HEK293 (cell line): ENCODE measurements around the gene BIRC5.
A peak's percentile ranks its signal among the peaks of the same experiment; 100 is the strongest.

Source experiments
- CTCF ChIA-PET: fragments of 350-600 bp; formaldehyde crosslinking; extraction: SDS; loops from one replicate; lab custom pipeline; 2021; ENCODE audit warnings: antibody characterized with exemption; lab: Yijun Ruan, JAX
- POLR2A ChIA-PET: fragments of 300-600 bp; formaldehyde crosslinking; extraction: SDS; loops from one replicate; lab custom pipeline; 2020; ENCODE audit warnings: antibody characterized with exemption, inconsistent platforms; lab: Yijun Ruan, JAX
- H3K27ac ChIP-seq: fragments of 200-500 bp; sonication (Bioruptor generic); 2 replicates; pipeline ENCODE4 v1.5.1; 2014; ENCODE audit warnings: low read depth, low read length, control low read depth, inconsistent platforms; ENCODE audit errors: extremely low read depth
- H3K36me3 ChIP-seq, 2 experiments: fragments of 200-500 bp in 1 of 2; sonication (Bioruptor generic) in 1 of 2; 1 replicate in 1 of 2; 2 replicates in 1 of 2; pipeline ENCODE4 v1.5.1; 2014 to 2017; ENCODE audit warnings: inconsistent platforms in 2 of 2, low read length in 2 of 2; ENCODE audit not compliant: control insufficient read depth in 2 of 2, insufficient read depth in 1 of 2
- H3K4me1 ChIP-seq: fragments of 200-500 bp; sonication (Bioruptor generic); 2 replicates; pipeline ENCODE4 v1.5.1; 2014; ENCODE audit warnings: mild to moderate bottlenecking, low read length, inconsistent platforms; ENCODE audit not compliant: control insufficient read depth, insufficient read depth
- H3K4me3 ChIP-seq: 2 replicates; pipeline ENCODE4 v1.5.1; 2011; ENCODE audit warnings: low read depth, mild to moderate bottlenecking, control low read depth, low read length, moderate library complexity
- H3K9me3 ChIP-seq: fragments of 200-500 bp; sonication (Bioruptor generic); 2 replicates; pipeline ENCODE4 v1.5.1; 2014; ENCODE audit warnings: low read depth, low read length, inconsistent platforms; ENCODE audit not compliant: control insufficient read depth, insufficient read depth
- MYNN ChIP-seq: fragments of 450-650 bp; formaldehyde crosslinking; IDR thresholded peaks from 2 replicates; pipeline ENCODE4 v1.5.1; 2016; ENCODE audit warnings: missing biosample characterization, missing genetic modification characterization, borderline replicate concordance
- OVOL3 ChIP-seq: fragments of 450-650 bp; formaldehyde crosslinking; IDR thresholded peaks from 2 replicates; pipeline ENCODE4 v1.5.1; 2016; ENCODE audit warnings: missing biosample characterization, missing genetic modification characterization
- SCRT2 ChIP-seq: fragments of 450-650 bp; formaldehyde crosslinking; IDR thresholded peaks from 2 replicates; pipeline ENCODE4 v1.5.1; 2016; ENCODE audit warnings: missing biosample characterization, missing genetic modification characterization
- SP7 ChIP-seq: fragments of 450-650 bp; formaldehyde crosslinking; IDR thresholded peaks from 2 replicates; pipeline ENCODE4 v1.5.1; 2016; ENCODE audit warnings: missing biosample characterization, missing genetic modification characterization
- ZBTB17 ChIP-seq: fragments of 450-650 bp; formaldehyde crosslinking; IDR thresholded peaks from 2 replicates; pipeline ENCODE4 v1.5.1; 2016; ENCODE audit warnings: missing biosample characterization, missing genetic modification characterization
- ZBTB8A ChIP-seq: fragments of 450-650 bp; formaldehyde crosslinking; IDR thresholded peaks from 2 replicates; pipeline ENCODE4 v1.5.1; 2016; ENCODE audit warnings: missing biosample characterization, missing genetic modification characterization
- ZFHX2 ChIP-seq: fragments of 450-650 bp; formaldehyde crosslinking; conservative IDR thresholded peaks from 2 replicates; pipeline ENCODE4 v1.5.1; 2016; ENCODE audit warnings: missing biosample characterization, missing genetic modification characterization
- ZFP37 ChIP-seq: fragments of 450-650 bp; formaldehyde crosslinking; IDR thresholded peaks from 2 replicates; pipeline ENCODE4 v1.5.1; 2016; ENCODE audit warnings: missing biosample characterization, missing genetic modification characterization
- ZNF140 ChIP-seq: fragments of 450-650 bp; formaldehyde crosslinking; IDR thresholded peaks from 2 replicates; pipeline ENCODE4 v1.5.1; 2016; ENCODE audit warnings: missing biosample characterization, missing genetic modification characterization
- ZNF157 ChIP-seq: fragments of 450-650 bp; formaldehyde crosslinking; IDR thresholded peaks from 2 replicates; pipeline ENCODE4 v1.5.1; 2016; ENCODE audit warnings: missing biosample characterization, missing genetic modification characterization
- ZNF174 ChIP-seq: fragments of 450-650 bp; formaldehyde crosslinking; IDR thresholded peaks from 2 replicates; pipeline ENCODE4 v1.5.0; 2017; ENCODE audit warnings: missing biosample characterization, mild to moderate bottlenecking, missing genetic modification characterization
- ZNF302 ChIP-seq: fragments of 450-650 bp; formaldehyde crosslinking; IDR thresholded peaks from 2 replicates; pipeline ENCODE4 v1.5.1; 2016; ENCODE audit warnings: missing biosample characterization, missing genetic modification characterization, low read depth
- ZNF521 ChIP-seq: fragments of 450-650 bp; formaldehyde crosslinking; IDR thresholded peaks from 2 replicates; pipeline ENCODE4 v1.5.1; 2017; ENCODE audit warnings: missing biosample characterization, mild to moderate bottlenecking, missing genetic modification characterization
- ZNF529 ChIP-seq: fragments of 450-650 bp; formaldehyde crosslinking; IDR thresholded peaks from 2 replicates; pipeline ENCODE4 v1.5.1; 2017; ENCODE audit warnings: missing genetic modification characterization, missing biosample characterization; ENCODE audit not compliant: insufficient replicate concordance
- ZNF544 ChIP-seq: fragments of 450-650 bp; formaldehyde crosslinking; IDR thresholded peaks from 2 replicates; pipeline ENCODE4 v1.5.0; 2017; ENCODE audit warnings: missing biosample characterization, missing genetic modification characterization
- ZNF558 ChIP-seq: fragments of 450-650 bp; formaldehyde crosslinking; IDR thresholded peaks from 2 replicates; pipeline ENCODE4 v1.5.1; 2016; ENCODE audit warnings: missing biosample characterization, missing genetic modification characterization
- ZNF560 ChIP-seq: fragments of 450-650 bp; formaldehyde crosslinking; IDR thresholded peaks from 2 replicates; pipeline ENCODE4 v1.5.1; 2017; ENCODE audit warnings: missing biosample characterization, missing genetic modification characterization, borderline replicate concordance
- ZNF600 ChIP-seq: fragments of 450-650 bp; formaldehyde crosslinking; IDR thresholded peaks from 2 replicates; pipeline ENCODE4 v1.5.1; 2016; ENCODE audit warnings: missing biosample characterization, missing genetic modification characterization
- ZNF626 ChIP-seq: fragments of 450-650 bp; sonication (Bioruptor Pico); formaldehyde crosslinking; IDR thresholded peaks from 2 replicates; pipeline ENCODE4 v1.5.1; 2018; ENCODE audit warnings: missing biosample characterization, missing genetic modification characterization, inconsistent platforms
- ZNF660 ChIP-seq: fragments of 450-650 bp; IDR thresholded peaks from 2 replicates; pipeline ENCODE4 v1.5.1; 2018; ENCODE audit warnings: missing biosample characterization, mild to moderate bottlenecking, missing genetic modification characterization
- ZNF707 ChIP-seq: fragments of 450-650 bp; formaldehyde crosslinking; IDR thresholded peaks from 2 replicates; pipeline ENCODE4 v1.5.1; 2016; ENCODE audit warnings: missing biosample characterization, missing genetic modification characterization
- ZNF768 ChIP-seq: fragments of 450-650 bp; formaldehyde crosslinking; IDR thresholded peaks from 2 replicates; pipeline ENCODE4 v1.5.1; 2018; ENCODE audit warnings: missing biosample characterization, mild to moderate bottlenecking, missing genetic modification characterization
- ZNF843 ChIP-seq: fragments of 450-650 bp; formaldehyde crosslinking; IDR thresholded peaks from 2 replicates; pipeline ENCODE4 v1.5.1; 2016; ENCODE audit warnings: missing biosample characterization, missing genetic modification characterization
- ZSCAN23 ChIP-seq: fragments of 450-650 bp; formaldehyde crosslinking; IDR thresholded peaks from 2 replicates; pipeline ENCODE4 v1.5.1; 2016; ENCODE audit warnings: missing biosample characterization, missing genetic modification characterization
- TF ChIP-seq, protein P1 (sequence below): fragments of 450-650 bp; formaldehyde crosslinking; IDR thresholded peaks from 2 replicates; pipeline ENCODE4 v1.5.1; 2016; ENCODE audit warnings: missing biosample characterization, missing genetic modification characterization
- TF ChIP-seq, protein P2 (sequence below): fragments of 450-650 bp; formaldehyde crosslinking; IDR thresholded peaks from 2 replicates; pipeline ENCODE4 v1.5.1; 2016; ENCODE audit warnings: missing biosample characterization, missing genetic modification characterization
- TF ChIP-seq, protein P3 (sequence below): fragments of 450-650 bp; formaldehyde crosslinking; IDR thresholded peaks from 2 replicates; pipeline ENCODE4 v1.5.1; 2016; ENCODE audit warnings: missing biosample characterization, missing genetic modification characterization

Gene BIRC5

DNA sequence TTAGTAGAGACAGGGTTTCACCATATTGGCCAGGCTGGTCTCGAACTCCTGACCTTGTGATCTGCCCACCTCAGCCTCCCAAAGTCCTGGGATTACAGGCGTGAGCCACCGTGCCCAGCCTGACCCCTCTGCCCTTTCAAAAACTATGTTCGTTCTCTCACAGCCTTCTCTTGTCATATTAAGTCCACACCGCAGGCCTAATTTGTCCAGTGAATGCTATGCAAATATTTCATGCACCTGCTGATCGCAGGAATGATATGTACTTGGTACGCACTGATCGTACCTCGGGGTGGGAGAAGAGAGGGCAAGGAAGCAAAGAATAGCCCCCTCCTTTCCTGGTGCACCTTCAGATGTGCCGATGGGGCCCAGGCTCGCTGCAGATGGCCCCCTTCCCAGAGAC lies 3.0 kb upstream of the BIRC5 start:
- H3K4me1 ChIP-seq: peaks cover 8% of the 10 kb centered on the region
- peaks cover 10 to 15% of the 10 kb centered on the region in 2 experiments; a peak in 2 of 3 replicates for H3K36me3 ChIP-seq
- H3K27ac ChIP-seq: no peak overlapping the region
- no peak overlapping the region for H3K4me3 ChIP-seq
- CTCF ChIA-PET: no interaction called here
- POLR2A ChIA-PET: no interaction called here
- no peaks in the 10 kb centered on the region for H3K9me3 ChIP-seq
- TF ChIP-seq, protein P1, sequence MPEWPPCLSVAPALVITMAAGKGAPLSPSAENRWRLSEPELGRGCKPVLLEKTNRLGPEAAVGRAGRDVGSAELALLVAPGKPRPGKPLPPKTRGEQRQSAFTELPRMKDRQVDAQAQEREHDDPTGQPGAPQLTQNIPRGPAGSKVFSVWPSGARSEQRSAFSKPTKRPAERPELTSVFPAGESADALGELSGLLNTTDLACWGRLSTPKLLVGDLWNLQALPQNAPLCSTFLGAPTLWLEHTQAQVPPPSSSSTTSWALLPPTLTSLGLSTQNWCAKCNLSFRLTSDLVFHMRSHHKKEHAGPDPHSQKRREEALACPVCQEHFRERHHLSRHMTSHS (tag by site-specific recombination): no peak
- TF ChIP-seq OVOL3 (tag by site-specific recombination) (no peak), ZNF707 (no peak), ZNF529 (tag by site-specific recombination) (no peak), ZBTB8A (tag by site-specific recombination) (no peak), ZNF302 (tag by site-specific recombination) (no peak), ZNF768 (no peak), SP7 (tag by site-specific recombination) (no peak), ZSCAN23 (no peak), ZNF558 (tag by site-specific recombination) (no peak), ZFHX2 (tag by site-specific recombination) (no peak)

DNA sequence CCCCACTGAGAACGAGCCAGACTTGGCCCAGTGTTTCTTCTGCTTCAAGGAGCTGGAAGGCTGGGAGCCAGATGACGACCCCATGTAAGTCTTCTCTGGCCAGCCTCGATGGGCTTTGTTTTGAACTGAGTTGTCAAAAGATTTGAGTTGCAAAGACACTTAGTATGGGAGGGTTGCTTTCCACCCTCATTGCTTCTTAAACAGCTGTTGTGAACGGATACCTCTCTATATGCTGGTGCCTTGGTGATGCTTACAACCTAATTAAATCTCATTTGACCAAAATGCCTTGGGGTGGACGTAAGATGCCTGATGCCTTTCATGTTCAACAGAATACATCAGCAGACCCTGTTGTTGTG lies 631 bp downstream of the BIRC5 start:
- TF ChIP-seq ZNF521 (tag by site-specific recombination) (no peak), ZNF174 (no peak), ZNF157 (tag by site-specific recombination) (no peak)
- TF ChIP-seq, protein P2, sequence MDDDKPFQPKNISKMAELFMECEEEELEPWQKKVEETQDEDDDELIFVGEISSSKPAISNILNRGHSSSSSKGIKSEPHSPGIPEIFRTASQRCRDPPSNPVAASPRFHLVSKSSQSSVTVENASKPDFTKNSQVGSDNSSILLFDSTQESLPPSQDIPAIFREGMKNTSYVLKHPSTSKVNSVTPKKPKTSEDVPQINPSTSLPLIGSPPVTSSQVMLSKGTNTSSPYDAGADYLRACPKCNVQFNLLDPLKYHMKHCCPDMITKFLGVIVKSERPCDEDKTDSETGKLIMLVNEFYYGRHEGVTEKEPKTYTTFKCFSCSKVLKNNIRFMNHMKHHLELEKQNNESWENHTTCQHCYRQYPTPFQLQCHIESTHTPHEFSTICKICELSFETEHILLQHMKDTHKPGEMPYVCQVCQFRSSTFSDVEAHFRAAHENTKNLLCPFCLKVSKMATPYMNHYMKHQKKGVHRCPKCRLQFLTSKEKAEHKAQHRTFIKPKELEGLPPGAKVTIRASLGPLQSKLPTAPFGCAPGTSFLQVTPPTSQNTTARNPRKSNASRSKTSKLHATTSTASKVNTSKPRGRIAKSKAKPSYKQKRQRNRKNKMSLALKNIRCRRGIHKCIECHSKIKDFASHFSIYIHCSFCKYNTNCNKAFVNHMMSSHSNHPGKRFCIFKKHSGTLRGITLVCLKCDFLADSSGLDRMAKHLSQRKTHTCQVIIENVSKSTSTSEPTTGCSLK: no peak
- Histone ChIP-seq H3K36me3 (peaks cover 33 to 47% of the 10 kb centered on the region in 2 experiments), H3K27ac (peak overlapping the region; percentile 91), H3K9me3 (no peaks in the 10 kb centered on the region), H3K4me3 (peak overlapping the region; percentile 94), H3K4me1 (peaks cover 11% of the 10 kb centered on the region)
- POLR2A ChIA-PET: interaction anchor here (0.7 to 3.7 kb wide), 6 partner anchors 8 to 1063 kb away, joined by 3 to 15 read pairs (median 6); partner anchors contain the start of genes AFMID, TK1 and TNRC6C
- CTCF ChIA-PET: interaction anchor here (0.7 to 4.3 kb wide), 2 partner anchors 36 to 84 kb away, joined by 3 to 18 read pairs; partner anchors contain the start of gene TMC8

DNA sequence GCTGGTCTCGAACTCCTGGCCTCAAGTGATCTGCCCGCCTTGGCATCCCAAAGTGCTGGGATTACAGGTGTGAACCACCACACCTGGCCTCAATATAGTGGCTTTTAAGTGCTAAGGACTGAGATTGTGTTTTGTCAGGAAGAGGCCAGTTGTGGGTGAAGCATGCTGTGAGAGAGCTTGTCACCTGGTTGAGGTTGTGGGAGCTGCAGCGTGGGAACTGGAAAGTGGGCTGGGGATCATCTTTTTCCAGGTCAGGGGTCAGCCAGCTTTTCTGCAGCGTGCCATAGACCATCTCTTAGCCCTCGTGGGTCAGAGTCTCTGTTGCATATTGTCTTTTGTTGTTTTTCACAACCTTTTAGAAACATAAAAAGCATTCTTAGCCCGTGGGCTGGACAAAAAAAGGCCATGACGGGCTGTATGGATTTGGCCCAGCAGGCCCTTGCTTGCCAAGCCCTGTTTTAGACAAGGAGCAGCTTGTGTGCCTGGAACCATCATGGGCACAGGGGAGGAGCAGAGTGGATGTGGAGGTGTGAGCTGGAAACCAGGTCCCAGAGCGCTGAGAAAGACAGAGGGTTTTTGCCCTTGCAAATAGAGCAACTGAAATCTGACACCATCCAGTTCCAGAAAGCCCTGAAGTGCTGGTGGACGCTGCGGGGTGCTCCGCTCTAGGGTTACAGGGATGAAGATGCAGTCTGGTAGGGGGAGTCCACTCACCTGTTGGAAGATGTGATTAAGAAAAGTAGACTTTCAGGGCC lies 5.5 kb downstream of the BIRC5 start:
- ChIA-PET POLR2A (interaction anchor here (0.6 kb wide), 3 partner anchors 10 to 121 kb away, joined by 3 read pairs; no protein-coding TSS in a partner anchor), CTCF (interaction anchor here (0.7 to 3.3 kb wide), 2 partner anchors 31 to 204 kb away, joined by 3 to 18 read pairs; no protein-coding TSS in a partner anchor)
- no peak overlapping the region for H3K4me3 ChIP-seq
- H3K27ac ChIP-seq: 0 out of 2 replicates have a peak overlapping the region, but pooled peaks have one; percentile 16
- no peaks in the 10 kb centered on the region for H3K9me3 ChIP-seq
- H3K4me1 ChIP-seq: peaks cover 12% of the 10 kb centered on the region
- peaks cover 79 to 93% of the 10 kb centered on the region in 2 experiments for H3K36me3 ChIP-seq
- TF ChIP-seq ZNF660 (tag by site-specific recombination): no peak
- no peak for TF ChIP-seq MYNN
- no peak for TF ChIP-seq ZNF626 (tag by site-specific recombination)
- TF ChIP-seq ZNF707: no peak
- no peak for TF ChIP-seq ZFP37 (tag by site-specific recombination)
- TF ChIP-seq ZBTB17: 0 out of 2 replicates have a peak, but pooled peaks have one; percentile 23
- TF ChIP-seq ZNF544 (tag by site-specific recombination): no peak
- no peak for TF ChIP-seq ZNF140 (tag by site-specific recombination)
- no peak for TF ChIP-seq ZNF157 (tag by site-specific recombination)
- TF ChIP-seq ZNF560 (tag by site-specific recombination): no peak
- TF ChIP-seq, protein P3, sequence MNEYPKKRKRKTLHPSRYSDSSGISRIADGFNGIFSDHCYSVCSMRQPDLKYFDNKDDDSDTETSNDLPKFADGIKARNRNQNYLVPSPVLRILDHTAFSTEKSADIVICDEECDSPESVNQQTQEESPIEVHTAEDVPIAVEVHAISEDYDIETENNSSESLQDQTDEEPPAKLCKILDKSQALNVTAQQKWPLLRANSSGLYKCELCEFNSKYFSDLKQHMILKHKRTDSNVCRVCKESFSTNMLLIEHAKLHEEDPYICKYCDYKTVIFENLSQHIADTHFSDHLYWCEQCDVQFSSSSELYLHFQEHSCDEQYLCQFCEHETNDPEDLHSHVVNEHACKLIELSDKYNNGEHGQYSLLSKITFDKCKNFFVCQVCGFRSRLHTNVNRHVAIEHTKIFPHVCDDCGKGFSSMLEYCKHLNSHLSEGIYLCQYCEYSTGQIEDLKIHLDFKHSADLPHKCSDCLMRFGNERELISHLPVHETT (tag by site-specific recombination): no peak
- peak; percentile 88 for TF ChIP-seq SCRT2 (tag by site-specific recombination)
- TF ChIP-seq ZBTB8A (tag by site-specific recombination): peak; percentile 44
- TF ChIP-seq ZNF600 (tag by site-specific recombination): peak; percentile 25; the same call in 1 of the 2 replicates
- no peak for TF ChIP-seq ZNF529 (tag by site-specific recombination)
- TF ChIP-seq ZNF843 (tag by site-specific recombination): no peak
- TF ChIP-seq ZNF174: no peak
- TF ChIP-seq ZNF521 (tag by site-specific recombination): no peak
